Suprapubic skin (tissue), 4 donors: ENCODE results near the gene GSX2. TPM values are rescaled to one million over a fixed set of nuclear protein-coding genes. Genes with fewer than 3 reads are reported as not detected.
"Not testable (repeated sequence)": the region's sequence is repeated elsewhere in the genome, so short reads cannot be mapped to it uniquely, and the experiment has no call there.

ENCODE experiments used
- DNase-seq, 2 donors: peaks; one replicate each; pipeline ENCODE4 v3.0.0-alpha.2; 2019; ENCODE audit warnings: low spot score in 2 of 2
- H3K27ac ChIP-seq: fragments of 200-600 bp; sonication (generic); one replicate; pipeline ENCODE4 v1.5.1; 2019
- H3K27me3 ChIP-seq: fragments of 200-600 bp; sonication (generic); one replicate; pipeline ENCODE4 v1.5.1; 2019
- H3K36me3 ChIP-seq: fragments of 200-600 bp; sonication (generic); one replicate; pipeline ENCODE4 v1.5.1; 2019
- H3K4me1 ChIP-seq: fragments of 200-600 bp; sonication (generic); one replicate; pipeline ENCODE4 v1.5.1; 2019
- H3K4me3 ChIP-seq: fragments of 200-600 bp; sonication (generic); one replicate; pipeline ENCODE4 v1.5.1; 2019; ENCODE audit warnings: mild to moderate bottlenecking
- H3K9me3 ChIP-seq: fragments of 200-600 bp; sonication (generic); one replicate; pipeline ENCODE4 v1.5.1; 2019
- EP300 ChIP-seq: sonication (generic); formaldehyde crosslinking; IDR thresholded peaks from one replicate; pipeline ENCODE4 v1.6.1; 2017; ENCODE audit warnings: antibody characterized with exemption
- POLR2A ChIP-seq, 2 donors: fragments of 450-650 bp; IDR thresholded peaks; one replicate each; pipeline ENCODE4 v1.6.1; 2017; ENCODE audit warnings: antibody characterized with exemption in 2 of 2, mild to moderate bottlenecking in 2 of 2, moderate library complexity in 2 of 2
- POLR2AphosphoS5 ChIP-seq, 3 donors: sonication (generic); formaldehyde crosslinking; IDR thresholded peaks; one replicate each; pipeline ENCODE4 v1.6.1; 2017; ENCODE audit warnings: antibody characterized with exemption in 3 of 3
- WGBS: methylation state at CpG from one replicate; pipeline ENCODE4 v1.1.5; 2018; 5-methylcytosine and 5-hydroxymethylcytosine counted together
- total RNA-seq, 4 donors: library from RNA; depleted of rRNA; stranded (reverse); fragments of >200 nt; gene quantifications; one replicate each; pipeline ENCODE4 v1.1.0, GENCODE V29; 2016
- TF ChIP-seq, protein P1 (sequence below), 2 donors: fragments of 200-600 bp in 1 of 2; fragments of 450-650 bp in 1 of 2; sonication (generic) in 1 of 2; IDR thresholded peaks; one replicate each; pipeline ENCODE4 v1.5.1; 2016 to 2019; ENCODE audit warnings: antibody characterized with exemption in 2 of 2, mild to moderate bottlenecking in 1 of 2, moderate library complexity in 1 of 2

GSX2 gene
- total RNA-seq, 4 donors from 2014 or later = 0.53 TPM; not detected in 3

DNA sequence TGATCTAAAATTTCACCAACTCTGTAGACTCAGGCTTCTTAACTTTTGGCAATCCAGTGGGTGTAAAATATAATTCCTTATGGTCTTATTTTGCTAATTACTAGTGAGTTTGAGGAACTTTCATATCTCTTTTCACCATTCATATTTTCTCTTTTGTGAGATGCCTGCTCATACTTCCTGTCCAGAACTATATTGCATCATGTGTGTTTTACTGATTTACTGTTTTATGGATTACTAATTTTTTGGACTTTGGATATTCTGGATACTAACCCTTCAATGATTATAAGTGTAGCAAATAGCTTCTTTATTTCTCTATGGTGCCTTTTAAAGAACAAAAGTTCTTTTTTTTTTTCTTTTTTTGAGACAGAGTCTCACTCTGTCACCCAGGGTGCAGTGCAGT is 20.6 kb downstream of the GSX2 start:
- Histone ChIP-seq H3K27ac (no peak overlapping the region), H3K4me1 (no peaks in the 10 kb centered on the region), H3K36me3 (no peaks in the 10 kb centered on the region), H3K4me3 (no peak overlapping the region), H3K27me3 (no peaks in the 10 kb centered on the region), H3K9me3 (no peaks in the 10 kb centered on the region)
- TF ChIP-seq POLR2AphosphoS5 (IDR thresholded peaks at IDR 0.05) (no peak), POLR2A (IDR thresholded peaks at IDR 0.05) (no peak), EP300 (no peak)
- TF ChIP-seq, protein P1, sequence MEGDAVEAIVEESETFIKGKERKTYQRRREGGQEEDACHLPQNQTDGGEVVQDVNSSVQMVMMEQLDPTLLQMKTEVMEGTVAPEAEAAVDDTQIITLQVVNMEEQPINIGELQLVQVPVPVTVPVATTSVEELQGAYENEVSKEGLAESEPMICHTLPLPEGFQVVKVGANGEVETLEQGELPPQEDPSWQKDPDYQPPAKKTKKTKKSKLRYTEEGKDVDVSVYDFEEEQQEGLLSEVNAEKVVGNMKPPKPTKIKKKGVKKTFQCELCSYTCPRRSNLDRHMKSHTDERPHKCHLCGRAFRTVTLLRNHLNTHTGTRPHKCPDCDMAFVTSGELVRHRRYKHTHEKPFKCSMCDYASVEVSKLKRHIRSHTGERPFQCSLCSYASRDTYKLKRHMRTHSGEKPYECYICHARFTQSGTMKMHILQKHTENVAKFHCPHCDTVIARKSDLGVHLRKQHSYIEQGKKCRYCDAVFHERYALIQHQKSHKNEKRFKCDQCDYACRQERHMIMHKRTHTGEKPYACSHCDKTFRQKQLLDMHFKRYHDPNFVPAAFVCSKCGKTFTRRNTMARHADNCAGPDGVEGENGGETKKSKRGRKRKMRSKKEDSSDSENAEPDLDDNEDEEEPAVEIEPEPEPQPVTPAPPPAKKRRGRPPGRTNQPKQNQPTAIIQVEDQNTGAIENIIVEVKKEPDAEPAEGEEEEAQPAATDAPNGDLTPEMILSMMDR (IDR thresholded peaks at IDR 0.05) = no peak
- DNase-seq = no peak

DNA sequence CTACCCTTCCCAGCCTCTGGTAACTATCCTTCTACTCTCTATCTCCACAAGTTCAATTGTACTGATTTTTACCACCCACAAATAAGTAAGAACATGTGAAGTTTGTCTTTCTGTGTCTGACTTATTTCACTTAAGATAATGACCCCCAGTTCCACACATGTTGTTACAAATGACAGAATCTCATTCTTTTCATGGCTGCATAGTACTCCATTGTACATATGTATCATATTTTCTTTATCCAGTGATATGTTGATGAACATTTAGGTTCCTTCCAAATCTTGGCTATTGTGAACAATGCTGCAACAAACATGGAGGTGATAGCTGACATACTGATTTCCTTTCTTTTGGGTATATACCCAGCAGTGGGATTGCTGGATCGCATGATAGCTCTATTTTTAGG is 27.7 kb downstream of the GSX2 start:
- Histone ChIP-seq H3K36me3 (no peaks in the 10 kb centered on the region), H3K27me3 (no peaks in the 10 kb centered on the region), H3K9me3 (peaks cover 9% of the 10 kb centered on the region), H3K27ac (no peak overlapping the region), H3K4me1 (no peaks in the 10 kb centered on the region), H3K4me3 (no peak overlapping the region)
- 96% methylated on average over 1 of the region's 1 CpG for WGBS
- TF ChIP-seq EP300 (no peak), POLR2AphosphoS5 (IDR thresholded peaks at IDR 0.05) (no peak), POLR2A (IDR thresholded peaks at IDR 0.05) (no peak)
- TF ChIP-seq, protein P1 (IDR thresholded peaks at IDR 0.05) = no peak
- DNase-seq = no peak

DNA sequence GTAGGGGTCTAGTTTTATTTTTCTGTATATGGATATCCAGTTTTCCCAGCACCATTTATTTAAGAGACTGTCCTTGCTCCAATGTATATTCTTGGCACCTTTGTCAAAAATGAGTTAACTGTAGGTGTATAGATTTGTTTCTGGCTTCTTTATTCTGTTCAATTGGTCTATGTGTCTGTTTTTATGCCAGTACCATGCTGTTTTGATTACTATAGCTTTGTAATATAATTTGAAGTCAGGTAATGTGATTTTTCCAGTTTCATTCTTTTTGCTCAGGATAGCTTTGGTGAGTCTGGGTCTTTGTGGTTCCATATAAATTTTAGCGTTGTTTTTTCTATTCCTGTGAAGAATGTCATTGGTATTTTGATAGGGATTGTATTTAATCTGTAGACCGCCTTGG is 28.7 kb downstream of the GSX2 start:
- H3K4me1 ChIP-seq, H3K9me3 ChIP-seq, DNase-seq, H3K27ac ChIP-seq, H3K27me3 ChIP-seq, H3K4me3 ChIP-seq, H3K36me3 ChIP-seq: not testable (repeated sequence)
- 98% methylated on average over 2 of the region's 2 CpGs for WGBS

DNA sequence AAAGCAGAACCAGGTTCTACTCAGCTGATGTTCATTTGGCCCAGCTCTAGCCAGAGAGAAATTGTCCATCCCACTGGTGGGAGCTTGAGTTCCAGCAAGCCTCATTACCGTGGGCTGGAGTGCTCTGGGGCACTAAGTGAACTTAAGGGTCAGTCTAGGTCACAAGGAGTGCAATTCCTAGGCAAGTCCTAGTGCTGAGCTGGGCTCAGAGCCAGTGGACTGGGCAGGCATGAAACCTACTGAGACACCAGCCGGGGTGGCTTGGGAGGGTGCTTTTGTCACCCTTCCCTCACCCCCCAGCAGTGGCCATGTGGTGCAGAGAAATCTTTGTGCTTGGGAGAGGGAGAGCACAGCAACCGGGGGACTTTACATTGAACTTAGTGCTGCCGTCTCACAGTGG is 39.4 kb downstream of the GSX2 start:
- TF ChIP-seq, protein P1 (IDR thresholded peaks at IDR 0.05) = no peak
- TF ChIP-seq POLR2A (IDR thresholded peaks at IDR 0.05) (no peak), POLR2AphosphoS5 (IDR thresholded peaks at IDR 0.05) (no peak), EP300 (no peak)
- no peaks in the 10 kb centered on the region for H3K36me3 ChIP-seq
- no peaks in the 10 kb centered on the region for H3K4me1 ChIP-seq
- no peak for DNase-seq
- no peak overlapping the region for H3K4me3 ChIP-seq
- 56% methylated on average over 3 of the region's 4 CpGs for whole genome bisulfite sequencing
- no peaks in the 10 kb centered on the region for H3K9me3 ChIP-seq
- no peak overlapping the region for H3K27ac ChIP-seq
- no peaks in the 10 kb centered on the region for H3K27me3 ChIP-seq

DNA sequence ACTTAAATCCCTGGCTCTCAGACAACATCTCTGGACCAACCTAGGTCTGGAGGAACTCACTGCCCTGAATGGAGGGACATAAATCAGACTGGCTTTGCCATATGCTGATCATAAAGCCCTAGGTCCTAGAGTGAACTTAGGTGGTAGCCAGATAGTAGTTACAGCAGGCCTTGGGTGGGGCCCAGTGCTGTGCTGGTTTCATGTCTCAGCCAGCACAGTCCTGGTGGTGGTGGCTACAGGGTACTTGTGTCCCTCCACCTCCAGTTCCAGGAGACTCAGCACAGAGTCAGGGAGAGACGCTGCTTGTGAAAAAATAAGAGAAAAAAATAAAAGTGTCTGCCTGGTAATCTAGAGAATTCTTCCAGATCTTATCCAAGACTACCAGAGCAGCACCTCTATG is 40.3 kb downstream of the GSX2 start:
- Histone ChIP-seq H3K27ac (no peak overlapping the region), H3K4me3 (no peak overlapping the region), H3K4me1 (no peaks in the 10 kb centered on the region), H3K36me3 (no peaks in the 10 kb centered on the region), H3K9me3 (no peaks in the 10 kb centered on the region), H3K27me3 (no peaks in the 10 kb centered on the region)
- no peak for TF ChIP-seq EP300
- TF ChIP-seq, protein P1 (IDR thresholded peaks at IDR 0.05) = no peak
- WGBS = 88% methylated on average over 1 of the region's 1 CpG
- DNase-seq = no peak

DNA sequence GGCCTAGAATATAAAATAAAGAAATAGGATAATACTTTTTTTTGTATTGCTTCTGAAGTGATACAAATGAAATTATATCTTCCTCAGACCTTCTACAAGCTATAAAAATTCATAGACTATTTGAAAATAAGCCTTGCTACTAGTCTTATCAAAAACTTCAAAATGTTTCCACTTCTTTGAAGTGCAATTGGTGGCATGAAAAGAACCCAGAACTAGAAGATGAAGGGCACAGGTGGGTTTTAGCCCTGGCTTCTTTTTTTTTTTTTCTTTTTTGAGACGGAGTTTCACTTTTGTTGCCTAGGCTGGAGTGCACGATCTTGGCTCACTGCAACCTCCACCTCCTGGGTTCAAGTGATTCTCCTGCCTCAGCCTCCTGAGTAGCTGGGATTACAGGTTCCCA is 44.2 kb downstream of the GSX2 start:
- H3K36me3 ChIP-seq = no peaks in the 10 kb centered on the region
- H3K4me3 ChIP-seq = no peak overlapping the region
- DNase-seq = no peak
- 98% methylated on average over 2 of the region's 2 CpGs for WGBS
- no peak overlapping the region for H3K27ac ChIP-seq
- H3K9me3 ChIP-seq = no peaks in the 10 kb centered on the region
- H3K27me3 ChIP-seq = peaks cover 2% of the 10 kb centered on the region
- H3K4me1 ChIP-seq = no peaks in the 10 kb centered on the region
- TF ChIP-seq POLR2A (IDR thresholded peaks at IDR 0.05) = no peak
- TF ChIP-seq, protein P1 (IDR thresholded peaks at IDR 0.05) = no peak
